Panc1 (cell line): ENCODE results near the gene SPHK2. TPM values are rescaled to one million over a fixed set of nuclear protein-coding genes. Genes with fewer than 3 reads are reported as not detected.

Source experiments
- ATAC-seq: fragments of 200-7000 bp; cut with Tn5 transposase; 2 replicates; pipeline ENCODE4 v1.9.1; 2020; ENCODE audit warnings: mild to moderate bottlenecking, moderate library complexity
- BruUV-seq: library from RNA; stranded (reverse); fragments of 400-500 nt; replicated peaks from 2 replicates; lab custom pipeline; 2021; lab: Mats Ljungman, UMichigan
- CTCF ChIA-PET: fragments of 300-600 bp; sonication (Branson Sonifier 250); formaldehyde crosslinking; loops from one replicate; lab custom pipeline; 2022; ENCODE audit warnings: antibody characterized with exemption; lab: Charles Lee
- POLR2A ChIA-PET: fragments of 300-600 bp; sonication (Branson Sonifier 250); formaldehyde crosslinking; loops from one replicate; lab custom pipeline; 2022; ENCODE audit warnings: antibody characterized with exemption; lab: Charles Lee
- DNase-seq: peaks from one replicate; pipeline ENCODE4 v3.0.0-alpha.2; 2010; ENCODE audit warnings: low read depth, low spot score
- H3K27ac ChIP-seq: 2 replicates; pipeline ENCODE4 v1.5.1; 2011; ENCODE audit warnings: mild to moderate bottlenecking, low read length, inconsistent platforms
- H3K27me3 ChIP-seq: fragments of 200-500 bp; sonication (Bioruptor generic); 2 replicates; pipeline ENCODE4 v1.6.0; 2014; ENCODE audit warnings: low read length, inconsistent platforms; ENCODE audit not compliant: control insufficient read depth, insufficient read depth
- H3K36me3 ChIP-seq: fragments of 200-500 bp; sonication (Bioruptor generic); 2 replicates; pipeline ENCODE4 v1.5.1; 2014; ENCODE audit warnings: inconsistent platforms, mild to moderate bottlenecking, low read length, moderate library complexity; ENCODE audit not compliant: control insufficient read depth, insufficient read depth
- H3K4me1 ChIP-seq: 2 replicates; pipeline ENCODE4 v1.5.1; 2011; ENCODE audit warnings: inconsistent platforms, mild to moderate bottlenecking, low read length, moderate library complexity; ENCODE audit not compliant: control insufficient read depth, insufficient read depth
- H3K4me3 ChIP-seq, 2 experiments: 2 replicates each; pipeline ENCODE4 v1.5.1; 2011 to 2012; ENCODE audit warnings: low read depth in 2 of 2, low read length in 2 of 2, mild to moderate bottlenecking in 2 of 2, inconsistent platforms in 1 of 2, moderate library complexity in 1 of 2
- H3K9me3 ChIP-seq: fragments of 200-500 bp; sonication (Bioruptor generic); 2 replicates; pipeline ENCODE4 v1.5.1; 2014; ENCODE audit warnings: low read depth, mild to moderate bottlenecking, inconsistent platforms, low read length, moderate library complexity; ENCODE audit not compliant: control insufficient read depth, insufficient read depth
- POLR2AphosphoS5 ChIP-seq: IDR thresholded peaks from 2 replicates; pipeline ENCODE4 v1.6.1; 2012; ENCODE audit warnings: mild to moderate bottlenecking, low read depth, low read length, moderate library complexity
- SIN3A ChIP-seq: IDR thresholded peaks from 2 replicates; pipeline ENCODE4 v1.6.1; 2012; ENCODE audit warnings: low read depth, mild to moderate bottlenecking, low read length, moderate library complexity, borderline replicate concordance; ENCODE audit not compliant: insufficient read depth
- TCF7L2 ChIP-seq: IDR thresholded peaks from 2 replicates; pipeline ENCODE4 v1.6.1; 2011; ENCODE audit warnings: mild to moderate bottlenecking, low read depth, low read length, inconsistent platforms
- in situ Hi-C: cut with HindIII; loops from 2 replicates; pipeline ENCODE4 v1.10.0; 2016; ENCODE audit warnings: low sequenced_read_pairs, low pct_unique_long_range_greater_than_20kb
- intact Hi-C: fragments of 100-400 bp; cut with micrococcal nuclease; formaldehyde crosslinking; loops from one replicate; pipeline ENCODE4 v1.10.0; 2022; ENCODE audit not compliant: unreplicated experiment
- total RNA-seq: library from RNA; stranded (reverse); gene quantifications from one replicate; pipeline ENCODE4 v1.2.1, GENCODE V29; 2021; ENCODE audit not compliant: unreplicated experiment
- TF ChIP-seq, protein P1 (sequence below): fragments of 450-650 bp; IDR thresholded peaks from 2 replicates; pipeline ENCODE4 v1.5.1; 2017; ENCODE audit warnings: mild to moderate bottlenecking
- TF ChIP-seq, protein P2 (sequence below), 2 experiments: IDR thresholded peaks; 2 replicates each; pipeline ENCODE4 v1.6.1; 2011 to 2012; ENCODE audit warnings: low read depth in 2 of 2, control low read depth in 1 of 2, low read length in 1 of 2, mild to moderate bottlenecking in 1 of 2, moderate library complexity in 1 of 2; ENCODE audit not compliant: insufficient read depth in 1 of 2

Gene SPHK2
- total RNA-seq, 1 experiment from 2014 or later, result 19.5 TPM

DNA sequence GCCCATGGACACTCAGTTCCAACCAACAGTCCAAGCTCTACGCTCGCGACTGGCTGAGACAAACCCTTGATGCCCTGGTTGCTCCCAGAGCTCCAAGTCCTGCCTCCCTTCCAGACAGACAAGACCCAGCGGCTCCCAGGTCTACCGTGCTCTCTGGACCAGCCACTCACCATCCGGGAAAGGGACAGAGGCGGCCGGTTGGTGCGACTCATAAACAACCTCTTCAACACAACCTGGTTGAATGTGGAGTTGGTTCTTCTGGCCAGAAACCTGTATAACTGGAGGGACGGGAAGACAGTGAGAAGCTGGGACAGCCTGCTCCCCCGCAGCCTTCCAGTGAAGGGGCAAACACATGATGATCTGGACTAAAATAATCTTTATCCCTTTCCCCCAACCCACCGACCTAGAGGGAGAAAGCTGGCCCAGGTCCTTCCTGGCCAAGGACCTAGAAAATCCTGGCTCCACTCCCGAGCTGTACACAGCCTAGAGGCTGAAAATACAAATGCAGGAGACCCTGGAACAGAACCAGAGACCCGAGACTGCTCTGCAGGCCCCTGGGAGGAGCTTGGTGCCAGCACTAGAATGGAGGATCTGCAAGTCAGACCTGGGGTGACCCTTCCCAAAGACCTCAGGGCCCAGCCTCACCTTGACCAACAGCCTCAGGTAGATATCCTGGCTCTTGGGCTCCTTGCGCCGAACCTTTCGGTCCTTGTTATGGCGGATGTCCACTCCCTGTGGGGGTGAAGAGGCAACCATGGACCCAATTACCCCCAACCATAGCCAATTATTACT, 2.0 kb upstream of the SPHK2 start:
- Histone ChIP-seq H3K4me3 (peak overlapping the region; percentile 96 to 99), H3K4me1 (peaks cover 35% of the 10 kb centered on the region), H3K27ac (peak overlapping the region; percentile 94), H3K27me3 (no peaks in the 10 kb centered on the region), H3K9me3 (no peaks in the 10 kb centered on the region), H3K36me3 (peaks cover 11% of the 10 kb centered on the region)
- POLR2A ChIA-PET, result no interaction called here
- in situ Hi-C loops, result no loop called here
- CTCF ChIA-PET, result no interaction called here
- intact Hi-C loops, result no loop called here
- DNase-seq (no peak), ATAC-seq (no peak)
- TF ChIP-seq TCF7L2, result no peak
- TF ChIP-seq, protein P1, sequence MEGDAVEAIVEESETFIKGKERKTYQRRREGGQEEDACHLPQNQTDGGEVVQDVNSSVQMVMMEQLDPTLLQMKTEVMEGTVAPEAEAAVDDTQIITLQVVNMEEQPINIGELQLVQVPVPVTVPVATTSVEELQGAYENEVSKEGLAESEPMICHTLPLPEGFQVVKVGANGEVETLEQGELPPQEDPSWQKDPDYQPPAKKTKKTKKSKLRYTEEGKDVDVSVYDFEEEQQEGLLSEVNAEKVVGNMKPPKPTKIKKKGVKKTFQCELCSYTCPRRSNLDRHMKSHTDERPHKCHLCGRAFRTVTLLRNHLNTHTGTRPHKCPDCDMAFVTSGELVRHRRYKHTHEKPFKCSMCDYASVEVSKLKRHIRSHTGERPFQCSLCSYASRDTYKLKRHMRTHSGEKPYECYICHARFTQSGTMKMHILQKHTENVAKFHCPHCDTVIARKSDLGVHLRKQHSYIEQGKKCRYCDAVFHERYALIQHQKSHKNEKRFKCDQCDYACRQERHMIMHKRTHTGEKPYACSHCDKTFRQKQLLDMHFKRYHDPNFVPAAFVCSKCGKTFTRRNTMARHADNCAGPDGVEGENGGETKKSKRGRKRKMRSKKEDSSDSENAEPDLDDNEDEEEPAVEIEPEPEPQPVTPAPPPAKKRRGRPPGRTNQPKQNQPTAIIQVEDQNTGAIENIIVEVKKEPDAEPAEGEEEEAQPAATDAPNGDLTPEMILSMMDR, result no peak
- TF ChIP-seq, protein P2, sequence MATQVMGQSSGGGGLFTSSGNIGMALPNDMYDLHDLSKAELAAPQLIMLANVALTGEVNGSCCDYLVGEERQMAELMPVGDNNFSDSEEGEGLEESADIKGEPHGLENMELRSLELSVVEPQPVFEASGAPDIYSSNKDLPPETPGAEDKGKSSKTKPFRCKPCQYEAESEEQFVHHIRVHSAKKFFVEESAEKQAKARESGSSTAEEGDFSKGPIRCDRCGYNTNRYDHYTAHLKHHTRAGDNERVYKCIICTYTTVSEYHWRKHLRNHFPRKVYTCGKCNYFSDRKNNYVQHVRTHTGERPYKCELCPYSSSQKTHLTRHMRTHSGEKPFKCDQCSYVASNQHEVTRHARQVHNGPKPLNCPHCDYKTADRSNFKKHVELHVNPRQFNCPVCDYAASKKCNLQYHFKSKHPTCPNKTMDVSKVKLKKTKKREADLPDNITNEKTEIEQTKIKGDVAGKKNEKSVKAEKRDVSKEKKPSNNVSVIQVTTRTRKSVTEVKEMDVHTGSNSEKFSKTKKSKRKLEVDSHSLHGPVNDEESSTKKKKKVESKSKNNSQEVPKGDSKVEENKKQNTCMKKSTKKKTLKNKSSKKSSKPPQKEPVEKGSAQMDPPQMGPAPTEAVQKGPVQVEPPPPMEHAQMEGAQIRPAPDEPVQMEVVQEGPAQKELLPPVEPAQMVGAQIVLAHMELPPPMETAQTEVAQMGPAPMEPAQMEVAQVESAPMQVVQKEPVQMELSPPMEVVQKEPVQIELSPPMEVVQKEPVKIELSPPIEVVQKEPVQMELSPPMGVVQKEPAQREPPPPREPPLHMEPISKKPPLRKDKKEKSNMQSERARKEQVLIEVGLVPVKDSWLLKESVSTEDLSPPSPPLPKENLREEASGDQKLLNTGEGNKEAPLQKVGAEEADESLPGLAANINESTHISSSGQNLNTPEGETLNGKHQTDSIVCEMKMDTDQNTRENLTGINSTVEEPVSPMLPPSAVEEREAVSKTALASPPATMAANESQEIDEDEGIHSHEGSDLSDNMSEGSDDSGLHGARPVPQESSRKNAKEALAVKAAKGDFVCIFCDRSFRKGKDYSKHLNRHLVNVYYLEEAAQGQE (IDR thresholded peaks at IDR 0.05; ENCODE audit: insufficient read depth in 1 of 2, low read depth in 2 of 2, low read length in 1 of 2), result no peak
- TF ChIP-seq SIN3A, result no peak
- no peak for TF ChIP-seq POLR2AphosphoS5
- no TSS peak for BruUV-seq

DNA sequence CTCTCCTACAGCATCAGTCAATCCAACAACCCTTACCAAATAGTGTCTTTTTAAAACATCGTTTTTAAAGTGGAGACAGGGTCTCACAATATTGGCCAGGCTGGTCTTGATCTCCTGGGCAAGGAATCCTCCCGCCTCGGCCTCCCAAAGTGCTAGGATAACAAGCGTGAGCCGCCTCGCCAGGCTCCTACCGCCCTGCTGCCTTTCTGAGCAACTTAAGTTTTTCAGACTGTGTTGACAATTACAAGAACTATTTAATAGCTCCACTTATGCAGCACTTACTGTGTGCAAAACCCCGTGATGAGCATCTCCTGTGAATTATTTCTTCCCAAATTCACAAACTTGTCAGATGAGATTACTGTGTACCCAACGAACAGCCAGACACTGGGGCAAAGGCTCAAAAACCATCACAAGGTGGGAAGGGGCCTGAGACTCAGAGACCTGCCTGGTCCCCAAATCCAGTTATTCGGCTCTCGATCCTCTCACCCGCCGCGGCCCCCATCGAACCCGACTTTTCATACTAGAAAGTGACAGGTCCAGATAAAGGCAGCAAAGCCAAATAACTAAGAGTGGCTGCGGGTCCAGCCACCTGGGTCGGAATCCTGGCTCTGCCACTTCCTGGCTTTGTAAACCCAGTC, 909 bp upstream of the SPHK2 start:
- ATAC-seq (no peak), DNase-seq (no peak)
- ChIA-PET CTCF (no interaction called here), POLR2A (interaction anchor here (0.6 kb wide), 2 partner anchors 164 to 449 kb away, joined by 4 to 5 read pairs; no protein-coding TSS in a partner anchor)
- Histone ChIP-seq H3K27ac (peak overlapping the region; percentile 94), H3K4me1 (peaks cover 38% of the 10 kb centered on the region), H3K9me3 (no peaks in the 10 kb centered on the region), H3K27me3 (no peaks in the 10 kb centered on the region), H3K4me3 (peak overlapping the region; percentile 96 to 99), H3K36me3 (peaks cover 11% of the 10 kb centered on the region)
- BruUV-seq, result TSS peak; percentile 95
- in situ Hi-C loops (no loop called here), intact Hi-C loops (no loop called here)
- TF ChIP-seq, protein P1, result no peak
- TF ChIP-seq TCF7L2 (no peak), SIN3A (no peak), POLR2AphosphoS5 (no peak)
- TF ChIP-seq, protein P2 (IDR thresholded peaks at IDR 0.05; ENCODE audit: insufficient read depth in 1 of 2, low read depth in 2 of 2, low read length in 1 of 2), result no peak
